HepG2 (cell line): Measurements from ENCODE around the gene SEMA3B. TPM values are rescaled to one million over a fixed set of nuclear protein-coding genes. Genes with fewer than 3 reads are reported as not detected.

Source experiments
- ARID3A ChIP-seq: IDR thresholded peaks from 2 replicates; pipeline ENCODE4 v1.6.1; 2012; ENCODE audit warnings: low read depth, low read length, improper control_type of control experiment
- FOXA1 ChIP-seq, 2 experiments: fragments of 450-650 bp in 1 of 2; sonication (generic) in 1 of 2; formaldehyde crosslinking in 1 of 2; IDR thresholded peaks; 2 replicates each; pipeline versions ENCODE4 v1.4.0 to v1.6.1; 2016 to 2020; ENCODE audit warnings: missing genetic modification reagents in 1 of 2
- FOXO1 ChIP-seq: sonication (generic); formaldehyde crosslinking; IDR thresholded peaks from 2 replicates; pipeline ENCODE4 v1.4.0; 2020; ENCODE audit warnings: missing genetic modification reagents
- HMGXB4 ChIP-seq, 2 experiments: sonication (generic) in 1 of 2; formaldehyde crosslinking in 1 of 2; IDR thresholded peaks; 2 replicates each; pipeline versions ENCODE4 v1.4.0 to v1.6.1; 2018 to 2020; ENCODE audit warnings: missing genetic modification reagents in 2 of 2, borderline replicate concordance in 1 of 2, low read depth in 1 of 2, mild to moderate bottlenecking in 1 of 2, missing biosample characterization in 1 of 2
- MATR3 ChIP-seq: sonication (generic); formaldehyde crosslinking; IDR thresholded peaks from 2 replicates; pipeline ENCODE4 v1.4.0; 2020; ENCODE audit warnings: missing genetic modification reagents
- MEF2D ChIP-seq: sonication (generic); formaldehyde crosslinking; IDR thresholded peaks from 2 replicates; pipeline ENCODE4 v1.5.1; 2020; ENCODE audit warnings: mild to moderate bottlenecking, missing genetic modification reagents
- MXD3 ChIP-seq: IDR thresholded peaks from 2 replicates; pipeline ENCODE4 v1.6.1; 2016; ENCODE audit warnings: mild to moderate bottlenecking, missing biosample characterization, missing genetic modification reagents
- MYNN ChIP-seq: sonication (generic); formaldehyde crosslinking; IDR thresholded peaks from 2 replicates; pipeline ENCODE4 v1.4.0; 2020; ENCODE audit warnings: mild to moderate bottlenecking, low read depth, missing genetic modification reagents
- MYPOP ChIP-seq: sonication (generic); formaldehyde crosslinking; IDR thresholded peaks from 2 replicates; pipeline ENCODE4 v1.8.1; 2023; ENCODE audit warnings: mild to moderate bottlenecking, moderate library complexity, missing genetic modification reagents
- REPIN1 ChIP-seq: sonication (generic); formaldehyde crosslinking; IDR thresholded peaks from 2 replicates; pipeline ENCODE4 v1.8.0; 2022; ENCODE audit warnings: missing genetic modification reagents, low read depth, mild to moderate bottlenecking, borderline replicate concordance
- RNF2 ChIP-seq: fragments of 450-650 bp; conservative IDR thresholded peaks from 2 replicates; pipeline ENCODE4 v1.6.1; 2016; ENCODE audit warnings: low read depth
- SAFB2 ChIP-seq: sonication (generic); formaldehyde crosslinking; IDR thresholded peaks from 2 replicates; pipeline ENCODE4 v1.5.1; 2020; ENCODE audit warnings: missing genetic modification reagents, low read depth, mild to moderate bottlenecking, borderline replicate concordance
- TCF12 ChIP-seq, 2 experiments: fragments of 450-650 bp in 1 of 2; sonication (generic) in 1 of 2; formaldehyde crosslinking in 1 of 2; IDR thresholded peaks; 2 replicates each; pipeline versions ENCODE4 v1.6.1 to v1.8.0; 2017 to 2022; ENCODE audit warnings: antibody characterized with exemption in 1 of 2, mild to moderate bottlenecking in 1 of 2, missing genetic modification reagents in 1 of 2, moderate library complexity in 1 of 2
- THAP7 ChIP-seq: sonication (generic); formaldehyde crosslinking; IDR thresholded peaks from 2 replicates; pipeline ENCODE4 v1.8.1; 2023; ENCODE audit warnings: mild to moderate bottlenecking, missing genetic modification reagents
- TRIM24 ChIP-seq: sonication (generic); formaldehyde crosslinking; IDR thresholded peaks from 2 replicates; pipeline ENCODE4 v1.8.0; 2022; ENCODE audit warnings: mild to moderate bottlenecking, missing genetic modification reagents
- ZBTB1 ChIP-seq: sonication (generic); formaldehyde crosslinking; IDR thresholded peaks from 2 replicates; pipeline ENCODE4 v1.4.0; 2020; ENCODE audit warnings: missing genetic modification reagents, borderline replicate concordance
- ZMYM3 ChIP-seq: sonication (generic); formaldehyde crosslinking; IDR thresholded peaks from 2 replicates; pipeline ENCODE4 v1.5.1; 2020; ENCODE audit warnings: mild to moderate bottlenecking, missing genetic modification reagents
- ZNF570 ChIP-seq: sonication (generic); formaldehyde crosslinking; IDR thresholded peaks from 2 replicates; pipeline ENCODE4 v1.4.0; 2020; ENCODE audit warnings: mild to moderate bottlenecking, missing genetic modification reagents, borderline replicate concordance
- ZNF629 ChIP-seq: sonication (generic); formaldehyde crosslinking; conservative IDR thresholded peaks from 2 replicates; pipeline ENCODE4 v1.5.0; 2020; ENCODE audit warnings: missing genetic modification reagents
- ZNF768 ChIP-seq: sonication (generic); formaldehyde crosslinking; IDR thresholded peaks from 2 replicates; pipeline ENCODE4 v1.4.0; 2020; ENCODE audit warnings: missing genetic modification reagents
- ZNF773 ChIP-seq: sonication (generic); formaldehyde crosslinking; IDR thresholded peaks from 2 replicates; pipeline ENCODE4 v1.4.0; 2020; ENCODE audit warnings: missing genetic modification reagents, borderline replicate concordance
- ZSCAN22 ChIP-seq: sonication (generic); formaldehyde crosslinking; IDR thresholded peaks from 2 replicates; pipeline ENCODE4 v1.4.0; 2020; ENCODE audit warnings: mild to moderate bottlenecking, missing genetic modification reagents
- polyA plus RNA-seq, 8 experiments: library from polyadenylated mRNA; depleted of rRNA in 3 of 8; stranded (reverse) in 7 of 8; unstranded in 1 of 8; fragments of >200 nt; fragmentation: Illumina TruSeq in 4 of 8; extraction: Trizol in 4 of 8; gene quantifications; 2 replicates each; pipeline versions ENCODE4 v1.2.1 to v1.2.3, GENCODE V29; 2011 to 2016; ENCODE audit warnings: low read depth in 4 of 8, missing spikeins in 1 of 8, mixed read lengths in 1 of 8; ENCODE audit not compliant: insufficient read depth in 1 of 8
- total RNA-seq, 5 experiments: library from RNA; depleted of rRNA; stranded (reverse); fragments of >200 nt; fragmentation: Illumina TruSeq; extraction: Trizol; gene quantifications; 2 replicates each; pipeline ENCODE4 v1.2.3, GENCODE V29; 2016; ENCODE audit warnings: low read depth in 1 of 5

SEMA3B gene
- total and polyA plus RNA-seq, 2 of the 13 experiments (the other 11 are each of a cell fraction or from before 2014, with no cell fraction given), result 93.2 to 158 TPM

GRCh38 chr3:50221411-50222168, 47.4 kb upstream of the SEMA3B start (continued):
- TF ChIP-seq ZNF629 (CRISPR knock-in tag), result 0 out of 2 replicates have a peak, but pooled peaks have one; percentile 31
- no peak for TF ChIP-seq RNF2
- peak; percentile 82; the same call in 1 of the 2 replicates for TF ChIP-seq REPIN1 (CRISPR knock-in tag)
- TF ChIP-seq TCF12 (IDR thresholded peaks at IDR 0.05), result no peak
- TF ChIP-seq TCF12 (CRISPR knock-in tag; IDR thresholded peaks at IDR 0.05), result no peak
- TF ChIP-seq FOXA1 (IDR thresholded peaks at IDR 0.05), result no peak
- TF ChIP-seq FOXA1 (CRISPR knock-in tag; IDR thresholded peaks at IDR 0.05), result no peak
- TF ChIP-seq ZNF773 (CRISPR knock-in tag), result peak; percentile 44; the same call in 1 of the 2 replicates
- 0 out of 2 replicates have a peak, but pooled peaks have one; percentile 23 for TF ChIP-seq MYNN (CRISPR knock-in tag)
- no peak for TF ChIP-seq TRIM24 (CRISPR knock-in tag)
- 0 out of 2 replicates have a peak, but pooled peaks have one; percentile 31 for TF ChIP-seq THAP7 (CRISPR knock-in tag)
- TF ChIP-seq ZNF570 (CRISPR knock-in tag), result no peak
- TF ChIP-seq ZBTB1 (CRISPR knock-in tag), result no peak
- TF ChIP-seq MEF2D (CRISPR knock-in tag), result peak; percentile 62; the same call in 1 of the 2 replicates
- peak; percentile 32; the same call in 1 of the 2 replicates for TF ChIP-seq MYPOP (CRISPR knock-in tag)
- TF ChIP-seq SAFB2 (CRISPR knock-in tag), result no peak
- no peak for TF ChIP-seq MXD3 (CRISPR knock-in tag)
- TF ChIP-seq MATR3, result no peak
- TF ChIP-seq ZMYM3, result peak; percentile 35; the same call in 1 of the 2 replicates
- no peak for TF ChIP-seq FOXO1
- TF ChIP-seq HMGXB4 (CRISPR knock-in tag; IDR thresholded peaks at IDR 0.05; ENCODE audit: borderline replicate concordance in 1 of 2, low read depth in 1 of 2), result peak; percentile 58 to 63; a peak in 3 of 4 replicates
- 0 out of 2 replicates have a peak, but pooled peaks have one; percentile 33 for TF ChIP-seq ZNF768 (CRISPR knock-in tag)
- TF ChIP-seq ZSCAN22 (CRISPR knock-in tag), result no peak
- TF ChIP-seq ARID3A, result no peak
